ENCODE data around the gene GNPDA1.

Gene GNPDA1

GRCh38 chr5:141992349-141992963 is 20.4 kb downstream of the GNPDA1 start:
- TF ChIP-seq SIN3A (IDR thresholded peaks at IDR 0.05; ENCODE audit: borderline replicate concordance, insufficient read depth, low read length), result no peak
- no peak for TF ChIP-seq TAF1 (IDR thresholded peaks at IDR 0.05; ENCODE audit: borderline replicate concordance, insufficient read depth, low read length)
- TF ChIP-seq FOXP2 (optimal IDR thresholded peaks at IDR 0.05; ENCODE audit: borderline replicate concordance, extremely low read depth, extremely low read length, insufficient read depth), result no peak

- TF ChIP-seq REST (IDR thresholded peaks at IDR 0.05; ENCODE audit: insufficient read depth in 1 of 2, low read depth in 2 of 2, low read length in 2 of 2) (no peak), POLR2AphosphoS5 (IDR thresholded peaks at IDR 0.05; ENCODE audit: low read depth, low read length) (no peak), TAF1 (IDR thresholded peaks at IDR 0.05; ENCODE audit: borderline replicate concordance, insufficient read depth, low read length) (no peak), SIN3A (IDR thresholded peaks at IDR 0.05; ENCODE audit: borderline replicate concordance, insufficient read depth, low read length) (no peak), FOXP2 (optimal IDR thresholded peaks at IDR 0.05; ENCODE audit: borderline replicate concordance, extremely low read depth, extremely low read length, insufficient read depth) (no peak)
Observed at GRCh38 chr5:141989720-141990119, 23.1 kb downstream of the GNPDA1 start.

- no peak for TF ChIP-seq POLR2AphosphoS5 (IDR thresholded peaks at IDR 0.05; ENCODE audit: low read depth, low read length)
- TF ChIP-seq REST (IDR thresholded peaks at IDR 0.05; ENCODE audit: insufficient read depth in 1 of 2, low read depth in 2 of 2, low read length in 2 of 2), result no peak
- no peak for TF ChIP-seq SIN3A (IDR thresholded peaks at IDR 0.05; ENCODE audit: borderline replicate concordance, insufficient read depth, low read length)
- no peak for TF ChIP-seq TAF1 (IDR thresholded peaks at IDR 0.05; ENCODE audit: borderline replicate concordance, insufficient read depth, low read length)
- no peak for TF ChIP-seq FOXP2 (optimal IDR thresholded peaks at IDR 0.05; ENCODE audit: borderline replicate concordance, extremely low read depth, extremely low read length, insufficient read depth)
Observed at GRCh38 chr5:141986072-141986471, 26.8 kb downstream of the GNPDA1 start.

GRCh38 chr5:141982626-141983025 is 30.2 kb downstream of the GNPDA1 start:
- TF ChIP-seq POLR2AphosphoS5 (IDR thresholded peaks at IDR 0.05; ENCODE audit: low read depth, low read length) (no peak), REST (IDR thresholded peaks at IDR 0.05; ENCODE audit: insufficient read depth in 1 of 2, low read depth in 2 of 2, low read length in 2 of 2) (no peak), TAF1 (IDR thresholded peaks at IDR 0.05; ENCODE audit: borderline replicate concordance, insufficient read depth, low read length) (no peak), FOXP2 (optimal IDR thresholded peaks at IDR 0.05; ENCODE audit: borderline replicate concordance, extremely low read depth, extremely low read length, insufficient read depth) (no peak), SIN3A (IDR thresholded peaks at IDR 0.05; ENCODE audit: borderline replicate concordance, insufficient read depth, low read length) (no peak)

GRCh38 chr5:141978389-141978788 is 34.4 kb downstream of the GNPDA1 start:
- no peak for TF ChIP-seq REST (IDR thresholded peaks at IDR 0.05; ENCODE audit: insufficient read depth in 1 of 2, low read depth in 2 of 2, low read length in 2 of 2)
- no peak for TF ChIP-seq TAF1 (IDR thresholded peaks at IDR 0.05; ENCODE audit: borderline replicate concordance, insufficient read depth, low read length)
- TF ChIP-seq POLR2AphosphoS5 (IDR thresholded peaks at IDR 0.05; ENCODE audit: low read depth, low read length), result no peak
- no peak for TF ChIP-seq FOXP2 (optimal IDR thresholded peaks at IDR 0.05; ENCODE audit: borderline replicate concordance, extremely low read depth, extremely low read length, insufficient read depth)
- TF ChIP-seq SIN3A (IDR thresholded peaks at IDR 0.05; ENCODE audit: borderline replicate concordance, insufficient read depth, low read length), result no peak

All from PFSK-1 (cell line).